MG63 (cell line): ENCODE results near the gene SART3. TPM values are rescaled to one million over a fixed set of nuclear protein-coding genes. Genes with fewer than 3 reads are reported as not detected.

ENCODE experiments used
- DNase-seq: peaks from one replicate; pipeline ENCODE4 v3.0.0-alpha.2; 2020
- H3K27me3 ChIP-seq: fragments of 250-450 bp; sonication (Bioruptor Pico); 2 replicates; pipeline ENCODE4 v1.5.1; 2020; ENCODE audit warnings: mild to moderate bottlenecking, moderate library complexity
- H3K36me3 ChIP-seq: fragments of 250-450 bp; sonication (Bioruptor Pico); 2 replicates; pipeline ENCODE4 v1.5.1; 2020; ENCODE audit warnings: mild to moderate bottlenecking, moderate library complexity
- H3K4me3 ChIP-seq: fragments of 250-450 bp; sonication (Bioruptor Pico); 2 replicates; pipeline ENCODE4 v1.5.1; 2020; ENCODE audit warnings: mild to moderate bottlenecking, moderate library complexity
- H3K9me3 ChIP-seq: fragments of 250-450 bp; sonication (Bioruptor Pico); 2 replicates; pipeline ENCODE4 v1.5.1; 2020; ENCODE audit warnings: mild to moderate bottlenecking, moderate library complexity
- total RNA-seq: library from RNA; depleted of rRNA; stranded (reverse); fragments of >200 nt; shearing (Covaris generic); gene quantifications from 2 replicates; pipeline ENCODE4 v1.2.3, GENCODE V29; 2014; ENCODE audit warnings: low replicate concordance

SART3 gene
- total RNA-seq, 1 experiment from 2014 or later: 27.6 TPM

GRCh38 chr12:108519558-108519957, 41.4 kb downstream of the SART3 start:
- H3K4me3 ChIP-seq: no peak overlapping the region
- H3K27me3 ChIP-seq: no peaks in the 10 kb centered on the region
- no peak for DNase-seq
- peaks cover 55% of the 10 kb centered on the region for H3K36me3 ChIP-seq
- no peaks in the 10 kb centered on the region for H3K9me3 ChIP-seq

GRCh38 chr12:108518716-108519496, 42.1 kb downstream of the SART3 start:
- Histone ChIP-seq H3K4me3 (no peak overlapping the region), H3K27me3 (peaks cover 3% of the 10 kb centered on the region; the same call in 1 of the 2 replicates), H3K36me3 (peaks cover 49% of the 10 kb centered on the region), H3K9me3 (no peaks in the 10 kb centered on the region)
- no peak for DNase-seq

GRCh38 chr12:108518101-108518715, 42.8 kb downstream of the SART3 start:
- peaks cover 3% of the 10 kb centered on the region; the same call in 1 of the 2 replicates for H3K27me3 ChIP-seq
- H3K36me3 ChIP-seq: peaks cover 43% of the 10 kb centered on the region
- no peak overlapping the region for H3K4me3 ChIP-seq
- H3K9me3 ChIP-seq: no peaks in the 10 kb centered on the region
- no peak for DNase-seq

GRCh38 chr12:108517288-108518100, 43.5 kb downstream of the SART3 start:
- DNase-seq: no peak
- Histone ChIP-seq H3K4me3 (no peak overlapping the region), H3K36me3 (peaks cover 36% of the 10 kb centered on the region), H3K9me3 (no peaks in the 10 kb centered on the region), H3K27me3 (peaks cover 3% of the 10 kb centered on the region; the same call in 1 of the 2 replicates)

- Histone ChIP-seq H3K36me3 (peaks cover 28% of the 10 kb centered on the region), H3K4me3 (no peak overlapping the region), H3K27me3 (peaks cover 3% of the 10 kb centered on the region; the same call in 1 of the 2 replicates), H3K9me3 (no peaks in the 10 kb centered on the region)
- DNase-seq: no peak
These were observed 44.3 kb downstream of the SART3 start for GRCh38 chr12:108516511-108517275.

GRCh38 chr12:108515916-108516315, 45.1 kb downstream of the SART3 start:
- Histone ChIP-seq H3K36me3 (peaks cover 22% of the 10 kb centered on the region), H3K9me3 (no peaks in the 10 kb centered on the region), H3K27me3 (peaks cover 3% of the 10 kb centered on the region; the same call in 1 of the 2 replicates), H3K4me3 (peak overlapping the region; percentile 78)
- DNase-seq: no peak

- Histone ChIP-seq H3K9me3 (no peaks in the 10 kb centered on the region), H3K36me3 (peaks cover 15% of the 10 kb centered on the region), H3K4me3 (peak within 1 kb of the TSS; percentile 78), H3K27me3 (peaks cover 3% of the 10 kb centered on the region; the same call in 1 of the 2 replicates)
- peak; percentile 99 for DNase-seq
These were observed 45.8 kb downstream of the SART3 start, which contains the start of gene FICD for GRCh38 chr12:108514973-108515814. FICD (plus strand) TSS chr12:108515277; CDS start chr12:108516973, 1,696 bp downstream.

- peaks cover 3% of the 10 kb centered on the region; the same call in 1 of the 2 replicates for H3K27me3 ChIP-seq
- H3K4me3 ChIP-seq: peak overlapping the region; percentile 78
- no peaks in the 10 kb centered on the region for H3K9me3 ChIP-seq
- H3K36me3 ChIP-seq: peaks cover 12% of the 10 kb centered on the region
- no peak for DNase-seq
These were observed 46.5 kb downstream of the SART3 start for GRCh38 chr12:108514468-108514972.

- Histone ChIP-seq H3K9me3 (no peaks in the 10 kb centered on the region), H3K36me3 (no peaks in the 10 kb centered on the region; the same call in 1 of the 2 replicates), H3K27me3 (peaks cover 3% of the 10 kb centered on the region; the same call in 1 of the 2 replicates), H3K4me3 (no peak overlapping the region)
- DNase-seq: peak; percentile 57
These were observed 49.1 kb downstream of the SART3 start for GRCh38 chr12:108511633-108512540.

GRCh38 chr12:108510836-108511235, 50.1 kb downstream of the SART3 start:
- Histone ChIP-seq H3K27me3 (peaks cover 3% of the 10 kb centered on the region; the same call in 1 of the 2 replicates), H3K9me3 (no peaks in the 10 kb centered on the region), H3K36me3 (no peaks in the 10 kb centered on the region), H3K4me3 (no peak overlapping the region)
- no peak for DNase-seq

- Histone ChIP-seq H3K9me3 (no peaks in the 10 kb centered on the region), H3K4me3 (no peak overlapping the region), H3K27me3 (peaks cover 3% of the 10 kb centered on the region; the same call in 1 of the 2 replicates), H3K36me3 (no peaks in the 10 kb centered on the region)
- DNase-seq: no peak
These were observed 51.2 kb downstream of the SART3 start for GRCh38 chr12:108509806-108510205.

- DNase-seq: no peak
These were observed 52.9 kb downstream of the SART3 start for GRCh38 chr12:108507971-108508642.

GRCh38 chr12:108505129-108505528, 55.8 kb downstream of the SART3 start:
- Histone ChIP-seq H3K36me3 (no peaks in the 10 kb centered on the region), H3K9me3 (peaks cover 13% of the 10 kb centered on the region), H3K4me3 (no peak overlapping the region), H3K27me3 (no peaks in the 10 kb centered on the region)
- no peak for DNase-seq

More at GRCh38 chr12:108507971-108508642, 52.9 kb downstream of the SART3 start:
- Histone ChIP-seq H3K27me3 (no peaks in the 10 kb centered on the region), H3K36me3 (no peaks in the 10 kb centered on the region), H3K9me3 (peaks cover 5% of the 10 kb centered on the region), H3K4me3 (no peak overlapping the region)

- DNase-seq: no peak
- Histone ChIP-seq H3K27me3 (0 out of 2 replicates have a peak, but pooled peaks cover 2% of the 10 kb centered on the region), H3K9me3 (peaks cover 13% of the 10 kb centered on the region), H3K36me3 (no peaks in the 10 kb centered on the region), H3K4me3 (no peak overlapping the region)
These were observed 58.1 kb downstream of the SART3 start for GRCh38 chr12:108502922-108503321.
